Measurements from ENCODE around the gene CCNJL. TPM values are rescaled to one million over a fixed set of nuclear protein-coding genes. Genes with fewer than 3 reads are reported as not detected.
A peak's percentile ranks its signal among the peaks of the same experiment; 100 is the strongest.

CCNJL gene
- total and polyA plus RNA-seq, 8 donors = 8.6 to 19.6 (median 10.6) TPM

DNA sequence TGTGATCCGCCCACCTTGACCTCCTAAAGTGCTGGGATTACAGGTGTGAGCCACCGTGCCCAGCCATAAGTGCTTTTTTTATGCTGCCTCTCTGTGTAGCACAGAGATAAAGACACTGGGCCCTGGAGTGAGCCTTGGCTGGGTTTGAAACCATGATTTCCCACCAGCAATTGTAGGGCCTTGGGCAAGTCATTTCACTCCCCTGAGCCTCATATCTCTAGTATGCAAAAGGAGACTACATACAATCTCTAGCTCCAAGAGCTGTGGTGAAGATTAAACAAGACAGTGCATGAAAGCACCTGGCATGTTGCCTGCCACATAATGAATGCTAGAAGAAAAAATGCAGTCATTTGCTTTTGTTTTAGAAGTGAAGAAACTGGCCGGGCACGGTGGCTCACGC lies 79.1 kb downstream of the CCNJL start:
- Histone ChIP-seq H3K27ac (no peak overlapping the region), H3K9me3 (no peaks in the 10 kb centered on the region), H3K27me3 (no peaks in the 10 kb centered on the region), H3K4me3 (no peak overlapping the region), H3K4me1 (no peaks in the 10 kb centered on the region), H3K36me3 (no peaks in the 10 kb centered on the region)
- DNase-seq = no peak
- TF ChIP-seq, protein P1, sequence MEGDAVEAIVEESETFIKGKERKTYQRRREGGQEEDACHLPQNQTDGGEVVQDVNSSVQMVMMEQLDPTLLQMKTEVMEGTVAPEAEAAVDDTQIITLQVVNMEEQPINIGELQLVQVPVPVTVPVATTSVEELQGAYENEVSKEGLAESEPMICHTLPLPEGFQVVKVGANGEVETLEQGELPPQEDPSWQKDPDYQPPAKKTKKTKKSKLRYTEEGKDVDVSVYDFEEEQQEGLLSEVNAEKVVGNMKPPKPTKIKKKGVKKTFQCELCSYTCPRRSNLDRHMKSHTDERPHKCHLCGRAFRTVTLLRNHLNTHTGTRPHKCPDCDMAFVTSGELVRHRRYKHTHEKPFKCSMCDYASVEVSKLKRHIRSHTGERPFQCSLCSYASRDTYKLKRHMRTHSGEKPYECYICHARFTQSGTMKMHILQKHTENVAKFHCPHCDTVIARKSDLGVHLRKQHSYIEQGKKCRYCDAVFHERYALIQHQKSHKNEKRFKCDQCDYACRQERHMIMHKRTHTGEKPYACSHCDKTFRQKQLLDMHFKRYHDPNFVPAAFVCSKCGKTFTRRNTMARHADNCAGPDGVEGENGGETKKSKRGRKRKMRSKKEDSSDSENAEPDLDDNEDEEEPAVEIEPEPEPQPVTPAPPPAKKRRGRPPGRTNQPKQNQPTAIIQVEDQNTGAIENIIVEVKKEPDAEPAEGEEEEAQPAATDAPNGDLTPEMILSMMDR (IDR thresholded peaks at IDR 0.05) = no peak
- intact Hi-C loops (cut with DNase I) = no loop called here
- no peak for ATAC-seq

DNA sequence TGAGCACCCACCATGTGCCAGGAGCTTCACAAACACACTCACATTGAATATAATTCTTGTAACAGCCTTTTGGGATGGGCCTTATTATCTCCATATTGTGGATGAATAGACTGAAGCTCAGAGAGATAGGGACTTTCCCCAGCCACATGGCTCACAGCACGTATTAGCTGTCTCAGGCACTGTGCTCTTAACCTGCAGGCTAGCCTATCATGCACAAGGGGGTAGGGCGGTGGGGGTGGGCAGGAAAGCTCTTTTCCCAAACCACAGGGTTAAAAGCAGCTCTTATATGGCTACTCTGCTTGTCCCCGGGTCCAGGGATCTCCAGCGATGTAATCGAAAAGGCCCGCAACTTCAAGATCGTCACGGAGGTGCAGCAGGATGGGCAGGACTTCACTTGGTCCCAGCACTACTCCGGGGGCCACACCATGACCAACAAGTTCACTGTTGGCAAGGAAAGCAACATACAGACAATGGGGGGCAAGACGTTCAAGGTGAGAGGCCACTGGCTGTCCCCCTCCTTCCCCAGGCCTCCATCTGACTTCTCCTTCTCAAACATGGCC lies 80.5 kb downstream of the CCNJL start:
- ATAC-seq (peak; percentile 10), DNase-seq (no peak)
- Histone ChIP-seq H3K27me3 (no peaks in the 10 kb centered on the region), H3K9me3 (no peaks in the 10 kb centered on the region), H3K36me3 (no peaks in the 10 kb centered on the region), H3K27ac (no peak overlapping the region), H3K4me1 (no peaks in the 10 kb centered on the region), H3K4me3 (no peak overlapping the region)
- intact Hi-C loops (cut with DNase I) = no loop called here
- TF ChIP-seq, protein P1 (IDR thresholded peaks at IDR 0.05) = no peak

DNA sequence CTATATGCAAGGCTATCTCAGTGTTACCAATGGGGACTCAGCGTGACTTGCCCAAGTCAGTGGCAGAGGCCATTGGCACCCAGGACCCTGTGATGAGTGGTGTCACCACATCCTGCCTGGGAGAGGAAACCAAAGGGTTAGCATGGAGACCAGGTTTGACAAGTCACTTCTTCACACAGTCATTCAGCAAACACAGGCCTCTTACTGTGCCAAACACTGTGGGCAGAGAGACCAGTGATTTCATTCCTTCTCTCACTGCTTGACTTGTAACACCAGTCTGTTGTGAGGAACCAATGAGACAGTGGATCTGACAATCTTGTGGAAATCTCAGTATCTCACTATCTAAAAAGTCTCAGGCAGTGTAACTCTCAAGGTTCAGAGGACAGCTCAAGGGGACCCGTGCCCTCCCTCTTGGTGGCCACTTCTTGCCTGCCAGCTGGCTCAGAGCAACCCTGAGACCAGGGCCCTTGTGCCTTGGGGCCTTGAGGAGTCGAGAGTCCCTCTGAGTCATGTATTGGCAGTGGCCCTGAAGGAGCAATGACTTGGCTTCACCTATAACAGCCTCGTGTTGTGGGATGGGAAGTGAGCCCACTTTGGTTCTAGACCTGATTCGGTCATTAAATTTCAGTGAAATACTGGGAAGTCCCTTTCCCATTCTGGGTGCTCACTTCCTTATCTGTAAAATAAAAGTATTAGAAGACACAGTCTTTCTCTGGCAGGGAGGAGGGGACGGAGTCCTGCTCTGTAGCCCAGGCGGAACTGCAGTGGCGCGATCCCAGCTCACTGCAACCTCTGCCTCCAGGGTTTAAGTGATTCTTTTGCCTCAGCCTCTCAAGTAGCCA lies 81.5 kb downstream of the CCNJL start:
- no peaks in the 10 kb centered on the region for H3K4me1 ChIP-seq
- H3K36me3 ChIP-seq = no peaks in the 10 kb centered on the region
- H3K4me3 ChIP-seq = no peak overlapping the region
- peak in 1 of 4 donors; percentile 70 for DNase-seq
- peak overlapping the region in 1 of 2 donors; percentile 45 for H3K27ac ChIP-seq
- intact Hi-C loops (cut with DNase I) = no loop called here
- no peaks in the 10 kb centered on the region for H3K9me3 ChIP-seq
- no peaks in the 10 kb centered on the region for H3K27me3 ChIP-seq
- ATAC-seq = peak; percentile 92
- TF ChIP-seq, protein P1 (IDR thresholded peaks at IDR 0.05) = no peak

DNA sequence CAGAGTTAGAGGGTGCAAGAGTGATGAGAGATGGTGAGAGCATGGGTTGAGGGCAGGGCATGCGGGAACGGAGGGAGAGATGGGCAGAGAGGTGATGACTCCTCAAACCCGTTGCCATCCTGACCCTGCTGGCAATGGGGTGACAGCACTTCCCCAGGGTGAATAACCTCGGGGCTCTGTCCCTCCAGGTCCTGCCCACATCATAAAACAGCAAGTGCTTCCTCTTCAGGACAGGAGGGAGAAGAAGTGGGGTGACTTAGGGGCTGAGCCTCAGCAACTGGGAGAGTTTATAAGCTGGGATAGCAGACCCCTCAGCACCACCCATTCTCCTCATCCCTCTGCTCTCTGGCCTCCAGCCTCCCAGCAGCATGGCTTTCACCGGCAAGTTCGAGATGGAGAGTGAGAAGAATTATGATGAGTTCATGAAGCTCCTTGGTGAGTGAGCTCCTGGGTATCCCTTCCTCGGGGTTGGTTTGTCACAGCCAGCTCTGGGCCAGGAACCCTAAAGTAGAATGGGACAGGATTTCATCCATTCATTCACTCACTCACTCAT lies 83.1 kb downstream of the CCNJL start, which contains the start of gene FABP6:
TSS of gene FABP6 (plus strand) at position 317 of the 553 bp plus-strand sequence. CDS start at position 369, 52 bp downstream.
- TF ChIP-seq, protein P1 (IDR thresholded peaks at IDR 0.05) = no peak
- Histone ChIP-seq H3K27me3 (no peaks in the 10 kb centered on the region), H3K4me1 (no peaks in the 10 kb centered on the region), H3K27ac (no peak within 1 kb of the TSS), H3K4me3 (no peak within 1 kb of the TSS), H3K9me3 (no peaks in the 10 kb centered on the region), H3K36me3 (no peaks in the 10 kb centered on the region)
- ATAC-seq (no peak), DNase-seq (no peak)
- intact Hi-C loops (cut with DNase I) = no loop called here

DNA sequence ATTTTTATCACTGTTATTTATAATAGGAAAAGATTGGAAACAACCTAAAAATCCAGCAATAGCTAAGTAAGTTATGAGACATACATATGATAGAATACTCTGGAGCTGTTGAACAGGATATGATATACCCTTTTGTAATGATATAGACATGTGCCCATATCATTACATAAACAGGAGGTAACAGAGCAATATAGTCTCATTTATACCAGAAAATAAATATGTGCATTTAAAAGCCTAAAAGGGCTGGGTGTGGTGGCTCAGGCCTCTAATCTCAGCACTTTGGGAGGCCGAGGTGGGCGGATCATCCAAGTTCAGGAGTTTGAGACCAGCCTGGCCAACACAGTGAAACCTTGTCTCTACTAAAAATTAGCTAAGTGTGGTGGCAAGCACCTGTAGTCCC lies 85.4 kb downstream of the CCNJL start:
- intact Hi-C loops (cut with DNase I) = no loop called here
- ATAC-seq = no peak
- no peaks in the 10 kb centered on the region for H3K4me1 ChIP-seq
- TF ChIP-seq, protein P1 (IDR thresholded peaks at IDR 0.05) = no peak
- DNase-seq = no peak
- no peaks in the 10 kb centered on the region for H3K36me3 ChIP-seq
- no peaks in the 10 kb centered on the region for H3K27me3 ChIP-seq
- H3K27ac ChIP-seq = no peak overlapping the region
- no peaks in the 10 kb centered on the region for H3K9me3 ChIP-seq
- H3K4me3 ChIP-seq = no peak overlapping the region

Measured in left lung (tissue), 10 donors.